HG03460 (cell line): ENCODE data around the gene ANKRD62.

ENCODE experiments used
- ATAC-seq: cut with Tn5 transposase; IDR thresholded peaks from one replicate; pipeline ENCODE4 v1.9.1; 2021; ENCODE audit not compliant: unreplicated experiment

ANKRD62 gene

GRCh38 chr18:12165038-12165768 lies 71.6 kb downstream of the ANKRD62 start:
- ATAC-seq, result no peak
